DMS53 treated with DMSO at 0.1 percent for 48 hours (cell line): ENCODE results near the gene FAM184A.

Experiments
- DNase-seq: peaks from one replicate; lab custom pipeline; 2025; ENCODE audit not compliant: unreplicated experiment; lab: John Stamatoyannopoulos, UW

FAM184A gene

DNA sequence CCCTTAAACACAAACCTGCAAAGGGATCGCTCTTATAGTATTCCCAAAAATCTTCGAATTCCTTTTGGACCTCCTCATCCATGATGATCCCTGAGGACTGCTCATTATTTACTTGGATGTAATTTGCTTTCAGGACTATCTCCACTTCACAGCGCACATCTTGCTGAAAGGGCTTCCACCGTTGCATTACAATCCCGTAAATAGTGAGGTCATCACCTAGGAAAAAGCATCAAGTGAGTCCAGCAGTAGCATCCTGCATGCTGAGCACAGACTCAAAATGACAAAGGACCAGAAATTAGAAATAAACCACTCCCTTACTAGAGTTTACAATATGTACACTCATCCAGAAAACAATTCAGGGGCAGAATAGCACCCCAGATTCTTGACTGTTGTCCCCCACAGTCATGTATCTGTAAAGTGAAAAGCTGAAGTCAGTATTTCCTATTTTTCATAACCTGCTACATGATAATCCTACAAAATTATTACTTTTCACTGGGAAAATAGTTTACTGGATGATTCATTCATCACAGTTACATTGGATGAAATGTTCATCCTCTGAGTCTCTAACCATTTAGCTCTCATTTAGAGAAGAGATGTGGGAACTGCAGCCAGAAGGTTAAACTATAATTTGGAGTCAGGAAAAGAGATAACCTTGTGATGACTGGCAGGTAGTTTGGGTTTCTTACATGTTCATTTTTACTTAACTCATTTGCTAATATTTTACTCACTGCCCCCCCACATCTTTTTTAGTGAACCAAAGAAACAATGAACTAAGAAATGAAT is 160.7 kb downstream of the FAM184A start:
- DNase-seq, result no peak

DNA sequence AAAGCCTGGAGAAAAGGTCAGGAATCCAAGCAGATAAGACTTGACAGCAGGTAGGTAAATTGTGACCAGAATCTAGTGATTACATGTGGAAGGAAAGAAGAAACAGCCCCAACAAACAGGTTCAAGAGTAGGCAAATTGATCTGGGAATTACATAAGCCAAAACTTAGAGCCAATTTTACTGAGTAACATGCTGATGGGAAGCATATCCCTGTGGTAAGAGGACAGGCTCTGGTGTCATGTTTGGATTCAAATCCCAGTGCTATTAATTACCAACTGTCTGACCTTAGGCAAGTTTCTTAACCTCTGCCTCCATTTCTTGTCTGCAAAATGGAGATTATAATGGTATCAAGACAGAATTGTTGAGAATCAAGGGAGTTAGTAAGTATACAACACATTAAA is 163.9 kb downstream of the FAM184A start:
- no peak for DNase-seq

DNA sequence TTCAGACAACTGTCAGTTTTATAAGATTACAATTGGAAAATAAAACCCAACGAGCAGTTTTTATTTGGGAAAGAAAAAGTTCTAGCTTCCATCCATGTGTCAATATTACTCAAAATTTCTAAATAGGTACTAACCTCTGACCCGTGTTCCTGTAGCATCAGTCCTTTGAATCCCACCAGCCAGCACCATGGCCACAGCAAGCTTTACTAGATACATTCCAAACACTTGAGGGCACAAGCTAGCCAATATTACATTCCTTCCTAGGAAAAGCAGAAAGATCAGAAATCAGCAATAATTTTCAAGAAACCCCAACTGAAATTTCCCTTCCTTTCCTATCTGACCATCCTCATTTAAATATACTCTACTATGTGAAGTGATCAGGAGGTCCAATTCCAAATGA is 165.3 kb downstream of the FAM184A start:
- DNase-seq, result no peak

- DNase-seq, result no peak
Measured at GRCh38 chr6:118912646-118913045, 165.8 kb downstream of the FAM184A start.
